ENCODE results near the gene HOXC11.

Gene HOXC11

DNA sequence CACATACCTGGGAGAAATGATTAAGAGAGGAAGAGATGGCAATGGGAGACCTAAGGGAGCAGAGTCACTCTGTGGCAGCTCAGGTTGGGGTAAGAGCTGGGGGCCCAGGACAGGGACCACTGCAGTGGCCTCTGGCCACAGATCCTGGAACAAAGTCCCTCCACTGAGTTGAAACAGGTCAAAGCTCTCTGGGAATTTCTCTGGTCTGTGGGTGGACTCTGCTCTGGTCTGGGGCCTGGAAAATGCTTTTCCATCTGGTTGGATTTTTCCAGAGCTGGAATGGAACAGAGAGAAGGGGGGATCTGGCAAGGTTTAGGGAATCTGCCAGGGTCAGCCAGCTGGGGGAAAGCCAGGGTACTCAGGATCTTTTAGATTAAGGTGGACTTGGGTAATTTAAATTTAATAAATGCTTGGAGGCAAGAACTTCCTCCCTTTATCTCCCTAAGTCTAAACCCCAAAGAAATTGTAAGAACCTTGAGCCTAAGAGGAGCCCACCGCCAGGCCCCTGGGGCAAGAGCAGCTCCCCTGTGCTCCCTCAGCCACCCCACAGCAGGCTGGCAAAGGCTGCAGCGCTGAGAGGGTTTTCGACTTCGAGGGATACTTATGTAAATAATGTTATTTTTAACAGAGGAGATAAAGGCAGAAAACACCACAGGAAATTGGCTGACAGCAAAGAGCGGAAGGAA is 15.8 kb downstream of the HOXC11 start:
- no peak for DNase-seq (ENCODE audit: low read depth)
- TF ChIP-seq POLR2A (IDR thresholded peaks at IDR 0.05; ENCODE audit: extremely low read depth, insufficient read length) (no peak), MYC (IDR thresholded peaks at IDR 0.05; ENCODE audit: low read depth, low read length) (no peak)
- TF ChIP-seq, protein P1, sequence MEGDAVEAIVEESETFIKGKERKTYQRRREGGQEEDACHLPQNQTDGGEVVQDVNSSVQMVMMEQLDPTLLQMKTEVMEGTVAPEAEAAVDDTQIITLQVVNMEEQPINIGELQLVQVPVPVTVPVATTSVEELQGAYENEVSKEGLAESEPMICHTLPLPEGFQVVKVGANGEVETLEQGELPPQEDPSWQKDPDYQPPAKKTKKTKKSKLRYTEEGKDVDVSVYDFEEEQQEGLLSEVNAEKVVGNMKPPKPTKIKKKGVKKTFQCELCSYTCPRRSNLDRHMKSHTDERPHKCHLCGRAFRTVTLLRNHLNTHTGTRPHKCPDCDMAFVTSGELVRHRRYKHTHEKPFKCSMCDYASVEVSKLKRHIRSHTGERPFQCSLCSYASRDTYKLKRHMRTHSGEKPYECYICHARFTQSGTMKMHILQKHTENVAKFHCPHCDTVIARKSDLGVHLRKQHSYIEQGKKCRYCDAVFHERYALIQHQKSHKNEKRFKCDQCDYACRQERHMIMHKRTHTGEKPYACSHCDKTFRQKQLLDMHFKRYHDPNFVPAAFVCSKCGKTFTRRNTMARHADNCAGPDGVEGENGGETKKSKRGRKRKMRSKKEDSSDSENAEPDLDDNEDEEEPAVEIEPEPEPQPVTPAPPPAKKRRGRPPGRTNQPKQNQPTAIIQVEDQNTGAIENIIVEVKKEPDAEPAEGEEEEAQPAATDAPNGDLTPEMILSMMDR (IDR thresholded peaks at IDR 0.05; ENCODE audit: low read depth, low read length), result no peak
- TF ChIP-seq, protein P2, sequence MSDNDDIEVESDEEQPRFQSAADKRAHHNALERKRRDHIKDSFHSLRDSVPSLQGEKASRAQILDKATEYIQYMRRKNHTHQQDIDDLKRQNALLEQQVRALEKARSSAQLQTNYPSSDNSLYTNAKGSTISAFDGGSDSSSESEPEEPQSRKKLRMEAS (IDR thresholded peaks at IDR 0.05; ENCODE audit: low read depth, low read length), result no peak
- H3K4me3 ChIP-seq (ENCODE audit: low read depth, low read length), result peak overlapping the region; percentile 32

DNA sequence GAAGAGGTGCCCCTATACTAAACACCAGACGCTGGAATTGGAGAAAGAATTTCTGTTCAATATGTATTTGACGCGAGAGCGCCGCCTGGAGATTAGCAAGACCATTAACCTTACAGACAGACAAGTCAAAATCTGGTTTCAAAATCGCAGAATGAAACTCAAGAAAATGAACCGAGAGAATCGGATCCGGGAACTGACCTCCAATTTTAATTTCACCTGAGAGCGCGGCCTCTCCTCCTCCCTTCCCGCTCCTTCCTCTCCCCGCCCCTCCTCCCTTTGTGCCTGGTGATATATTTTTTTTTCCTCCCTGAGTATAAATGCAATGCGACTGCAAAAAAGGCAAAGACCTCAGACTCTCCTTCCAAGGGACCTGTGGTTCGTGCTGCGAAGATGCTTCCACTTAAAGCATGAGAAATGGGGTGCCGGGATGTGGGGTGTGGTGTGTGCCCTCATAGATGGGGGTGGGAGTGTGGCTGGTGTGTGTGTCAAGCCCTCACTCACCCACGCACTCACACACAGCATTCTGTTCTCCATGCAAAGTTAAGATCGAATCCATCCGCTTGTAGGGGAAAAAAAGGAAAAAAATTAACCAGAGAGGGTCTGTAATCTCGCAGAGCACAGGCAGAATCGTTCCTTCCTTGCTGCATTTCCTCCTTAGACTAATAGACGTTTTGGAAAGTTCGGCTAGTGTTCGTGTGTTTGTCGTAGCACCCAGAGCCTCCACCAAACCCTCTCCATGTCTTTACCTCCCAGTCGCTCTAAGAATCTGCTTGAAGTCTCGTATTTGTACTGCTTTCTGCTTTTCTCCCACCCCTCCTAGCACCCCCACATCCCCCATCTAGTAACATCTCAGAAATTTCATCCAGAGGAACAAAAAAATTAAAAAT is 16.5 kb downstream of the HOXC11 start:
- peak overlapping the region; percentile 32 for H3K4me3 ChIP-seq (ENCODE audit: low read depth, low read length)

DNA sequence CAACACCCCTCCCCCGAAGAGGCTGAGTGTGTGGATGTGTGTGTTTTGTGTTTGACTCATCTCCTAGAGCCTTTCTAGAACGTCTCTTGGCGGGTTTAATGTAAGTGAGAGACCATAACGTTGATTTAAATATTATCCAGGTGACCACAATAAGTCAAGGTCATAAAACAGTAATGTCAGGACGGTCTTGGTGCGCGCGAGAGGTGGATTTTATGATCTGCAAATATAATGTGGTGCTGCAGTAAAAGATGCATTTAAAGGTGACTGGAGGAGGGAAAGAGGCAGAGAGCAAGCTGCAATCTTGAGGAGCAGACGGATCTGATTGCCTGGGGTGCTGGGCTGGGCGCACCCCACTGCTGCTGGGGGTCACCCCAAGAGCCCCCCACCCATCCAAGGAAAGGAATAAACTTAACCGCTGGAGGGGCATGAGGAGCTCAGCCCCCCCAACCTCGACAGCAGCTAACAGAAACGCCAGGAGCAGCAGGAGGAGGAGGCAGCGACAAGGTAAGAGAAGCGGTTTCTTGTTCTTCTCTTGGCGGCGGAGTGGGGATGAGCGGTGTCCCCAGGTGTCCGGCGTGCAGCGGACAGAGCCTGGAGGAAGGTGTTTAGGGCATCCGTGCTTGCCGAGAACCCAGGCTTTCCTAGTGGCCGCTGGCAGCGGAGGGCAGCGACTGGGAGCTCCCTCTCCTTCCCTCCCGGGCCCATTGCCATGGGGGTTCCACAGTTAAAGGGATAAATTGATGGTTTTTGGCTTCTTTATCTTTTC is 17.6 kb downstream of the HOXC11 start:
- no peak for DNase-seq (ENCODE audit: low read depth)
- TF ChIP-seq, protein P2 (IDR thresholded peaks at IDR 0.05; ENCODE audit: low read depth, low read length), result no peak
- no peak for TF ChIP-seq MYC (IDR thresholded peaks at IDR 0.05; ENCODE audit: low read depth, low read length)
- TF ChIP-seq, protein P1 (IDR thresholded peaks at IDR 0.05; ENCODE audit: low read depth, low read length), result no peak
- TF ChIP-seq POLR2A (IDR thresholded peaks at IDR 0.05; ENCODE audit: extremely low read depth, insufficient read length), result no peak
- no peak overlapping the region for H3K4me3 ChIP-seq (ENCODE audit: low read depth, low read length)

More for the DNA sequence above, 16.5 kb downstream of the HOXC11 start:
- TF ChIP-seq, protein P1 (IDR thresholded peaks at IDR 0.05; ENCODE audit: low read depth, low read length), result peak; percentile 83
- TF ChIP-seq POLR2A (IDR thresholded peaks at IDR 0.05; ENCODE audit: extremely low read depth, insufficient read length) (no peak), MYC (IDR thresholded peaks at IDR 0.05; ENCODE audit: low read depth, low read length) (no peak)
- TF ChIP-seq, protein P2 (IDR thresholded peaks at IDR 0.05; ENCODE audit: low read depth, low read length), result no peak
- DNase-seq (ENCODE audit: low read depth), result peak; percentile 91

DNA sequence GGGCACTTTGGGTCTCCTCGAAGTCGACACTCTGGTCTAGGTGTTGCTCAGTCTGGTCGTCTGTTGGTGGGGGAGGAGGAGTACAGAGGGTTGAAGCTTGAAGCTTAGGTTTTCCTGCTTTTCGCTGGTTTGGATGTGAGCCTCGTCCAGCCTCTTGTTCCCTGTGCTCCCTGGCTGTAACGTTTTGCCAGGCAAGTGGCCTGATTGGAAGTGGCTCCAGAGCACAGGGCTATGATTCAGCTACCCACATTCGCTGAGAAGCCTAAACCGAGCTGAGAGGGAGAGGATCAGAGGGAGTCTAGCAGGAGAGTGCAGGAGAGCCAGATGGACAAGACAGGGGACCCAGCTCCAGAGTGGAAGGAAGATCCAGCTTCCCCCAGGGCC is 18.1 kb downstream of the HOXC11 start:
- DNase-seq (ENCODE audit: low read depth), result no peak
- H3K4me3 ChIP-seq (ENCODE audit: low read depth, low read length), result no peak overlapping the region
- TF ChIP-seq POLR2A (IDR thresholded peaks at IDR 0.05; ENCODE audit: extremely low read depth, insufficient read length) (no peak), MYC (IDR thresholded peaks at IDR 0.05; ENCODE audit: low read depth, low read length) (no peak)
- TF ChIP-seq, protein P1 (IDR thresholded peaks at IDR 0.05; ENCODE audit: low read depth, low read length), result no peak
- TF ChIP-seq, protein P2 (IDR thresholded peaks at IDR 0.05; ENCODE audit: low read depth, low read length), result no peak

DNA sequence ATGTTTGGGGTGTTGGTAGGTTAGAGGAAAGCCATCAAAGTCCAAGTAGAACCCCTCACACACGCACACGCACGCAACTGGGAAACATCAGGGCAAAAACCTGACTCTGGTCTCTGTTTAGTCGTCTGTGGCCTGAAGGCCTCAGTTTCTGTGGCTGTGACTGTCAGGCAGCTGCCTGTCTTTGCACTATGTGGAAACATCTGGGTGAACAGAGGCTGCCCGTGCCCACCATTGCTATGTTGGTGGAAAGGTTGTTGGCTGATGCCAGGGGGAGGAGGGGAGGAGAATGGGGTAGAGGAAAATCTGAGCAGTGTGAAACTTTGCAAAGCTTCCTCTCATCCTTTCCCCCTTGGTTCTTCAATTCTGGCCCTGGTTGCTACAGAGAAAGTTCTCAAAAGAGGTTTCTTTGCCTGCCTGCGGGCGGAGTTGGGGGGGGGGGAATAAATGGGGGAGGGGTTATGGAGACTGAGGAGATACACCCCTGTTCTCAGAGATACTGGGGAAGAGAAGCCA is 19.5 kb downstream of the HOXC11 start:
- no peak for TF ChIP-seq POLR2A (IDR thresholded peaks at IDR 0.05; ENCODE audit: extremely low read depth, insufficient read length)
- no peak for TF ChIP-seq MYC (IDR thresholded peaks at IDR 0.05; ENCODE audit: low read depth, low read length)
- H3K4me3 ChIP-seq (ENCODE audit: low read depth, low read length), result no peak overlapping the region
- no peak for DNase-seq (ENCODE audit: low read depth)
